Activated naive CD8-positive, alpha-beta T cell (primary cell): ENCODE data around the gene A4GALT.
A peak's percentile ranks its signal among the peaks of the same experiment; 100 is the strongest.

Experiments
- H3K27ac Mint-ChIP-seq: one replicate; pipeline ENCODE4 v1.8.0; 2021; ENCODE audit warnings: mixed read lengths
- H3K27me3 Mint-ChIP-seq: one replicate; pipeline ENCODE4 v1.8.0; 2021; ENCODE audit warnings: mixed read lengths
- H3K36me3 Mint-ChIP-seq: one replicate; pipeline ENCODE4 v1.8.0; 2021; ENCODE audit warnings: mixed read lengths
- H3K4me1 Mint-ChIP-seq: one replicate; pipeline ENCODE4 v1.8.0; 2021; ENCODE audit warnings: low read depth, mixed read lengths
- H3K4me3 Mint-ChIP-seq: one replicate; pipeline ENCODE4 v1.8.0; 2021; ENCODE audit warnings: mild to moderate bottlenecking, mixed read lengths
- H3K9me3 Mint-ChIP-seq: one replicate; pipeline ENCODE4 v1.8.0; 2021; ENCODE audit warnings: low read depth, mixed read lengths

Gene A4GALT

GRCh38 chr22:42661985-42662831 lies 58.5 kb downstream of the A4GALT start:
- no peaks in the 10 kb centered on the region for H3K4me1 Mint-ChIP-seq
- no peaks in the 10 kb centered on the region for H3K9me3 Mint-ChIP-seq
- no peaks in the 10 kb centered on the region for H3K27me3 Mint-ChIP-seq
- peak overlapping the region; percentile 66 for H3K4me3 Mint-ChIP-seq
- H3K36me3 Mint-ChIP-seq, result no peaks in the 10 kb centered on the region
- no peak overlapping the region for H3K27ac Mint-ChIP-seq

DNA sequence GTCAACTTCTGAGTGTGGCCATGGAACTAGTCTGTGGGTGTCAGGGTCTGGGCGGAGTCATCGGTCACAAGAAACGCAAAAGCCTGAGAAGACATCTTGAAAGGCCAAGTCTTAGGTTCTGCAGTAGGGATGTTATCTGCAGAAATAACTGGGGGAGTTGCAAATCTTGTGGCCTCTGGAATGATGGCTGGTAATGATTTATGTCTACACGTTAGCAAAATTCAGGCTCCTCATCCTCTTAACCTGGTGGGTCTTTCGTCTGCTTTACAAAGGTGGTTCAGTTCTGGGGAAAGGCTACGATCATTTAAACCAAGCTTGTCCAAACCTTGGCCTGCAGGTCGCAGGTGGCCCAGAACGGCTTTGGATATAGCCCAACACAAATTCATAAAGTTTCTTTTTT lies 64.1 kb downstream of the A4GALT start:
- H3K4me3 Mint-ChIP-seq, result no peak overlapping the region
- no peak overlapping the region for H3K27ac Mint-ChIP-seq
- no peaks in the 10 kb centered on the region for H3K36me3 Mint-ChIP-seq
- no peaks in the 10 kb centered on the region for H3K9me3 Mint-ChIP-seq
- H3K4me1 Mint-ChIP-seq, result no peaks in the 10 kb centered on the region
- peaks cover 2% of the 10 kb centered on the region for H3K27me3 Mint-ChIP-seq

- Mint-ChIP-seq H3K4me3 (no peak overlapping the region), H3K4me1 (no peaks in the 10 kb centered on the region), H3K36me3 (no peaks in the 10 kb centered on the region), H3K27me3 (peaks cover 2% of the 10 kb centered on the region), H3K9me3 (no peaks in the 10 kb centered on the region), H3K27ac (no peak overlapping the region)
Observed at GRCh38 chr22:42655693-42656092, 65.0 kb downstream of the A4GALT start.

GRCh38 chr22:42654436-42655073 lies 66.1 kb downstream of the A4GALT start:
- Mint-ChIP-seq H3K4me3 (no peak overlapping the region), H3K27me3 (peaks cover 2% of the 10 kb centered on the region), H3K36me3 (no peaks in the 10 kb centered on the region), H3K9me3 (no peaks in the 10 kb centered on the region), H3K4me1 (no peaks in the 10 kb centered on the region), H3K27ac (no peak overlapping the region)

GRCh38 chr22:42653999-42654398 lies 66.7 kb downstream of the A4GALT start:
- Mint-ChIP-seq H3K27me3 (peaks cover 2% of the 10 kb centered on the region), H3K27ac (no peak overlapping the region), H3K4me3 (no peak overlapping the region), H3K36me3 (no peaks in the 10 kb centered on the region), H3K4me1 (no peaks in the 10 kb centered on the region), H3K9me3 (no peaks in the 10 kb centered on the region)

DNA sequence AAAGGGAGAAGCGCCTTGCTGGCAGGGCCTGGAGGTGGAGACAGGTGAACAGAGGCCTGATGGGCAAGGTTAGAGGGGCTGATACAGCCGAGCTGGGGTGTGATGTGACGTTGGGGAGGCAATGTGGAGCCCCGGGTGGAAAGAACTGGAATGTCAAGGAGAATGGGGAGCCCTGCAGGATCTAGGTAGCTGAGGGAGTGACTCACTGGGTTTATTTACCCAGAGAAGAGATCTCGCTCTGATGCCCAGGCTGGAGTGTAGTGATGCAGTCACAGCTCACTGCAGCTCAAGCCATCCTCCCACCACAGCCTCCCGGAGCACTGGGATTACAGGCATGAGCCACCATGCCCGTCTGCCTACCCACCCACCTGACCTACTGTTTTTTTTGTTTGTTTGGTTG lies 69.5 kb downstream of the A4GALT start:
- Mint-ChIP-seq H3K27ac (no peak overlapping the region), H3K4me3 (peak overlapping the region; percentile 20), H3K4me1 (peaks cover 15% of the 10 kb centered on the region), H3K27me3 (peaks cover 2% of the 10 kb centered on the region), H3K9me3 (no peaks in the 10 kb centered on the region), H3K36me3 (no peaks in the 10 kb centered on the region)

DNA sequence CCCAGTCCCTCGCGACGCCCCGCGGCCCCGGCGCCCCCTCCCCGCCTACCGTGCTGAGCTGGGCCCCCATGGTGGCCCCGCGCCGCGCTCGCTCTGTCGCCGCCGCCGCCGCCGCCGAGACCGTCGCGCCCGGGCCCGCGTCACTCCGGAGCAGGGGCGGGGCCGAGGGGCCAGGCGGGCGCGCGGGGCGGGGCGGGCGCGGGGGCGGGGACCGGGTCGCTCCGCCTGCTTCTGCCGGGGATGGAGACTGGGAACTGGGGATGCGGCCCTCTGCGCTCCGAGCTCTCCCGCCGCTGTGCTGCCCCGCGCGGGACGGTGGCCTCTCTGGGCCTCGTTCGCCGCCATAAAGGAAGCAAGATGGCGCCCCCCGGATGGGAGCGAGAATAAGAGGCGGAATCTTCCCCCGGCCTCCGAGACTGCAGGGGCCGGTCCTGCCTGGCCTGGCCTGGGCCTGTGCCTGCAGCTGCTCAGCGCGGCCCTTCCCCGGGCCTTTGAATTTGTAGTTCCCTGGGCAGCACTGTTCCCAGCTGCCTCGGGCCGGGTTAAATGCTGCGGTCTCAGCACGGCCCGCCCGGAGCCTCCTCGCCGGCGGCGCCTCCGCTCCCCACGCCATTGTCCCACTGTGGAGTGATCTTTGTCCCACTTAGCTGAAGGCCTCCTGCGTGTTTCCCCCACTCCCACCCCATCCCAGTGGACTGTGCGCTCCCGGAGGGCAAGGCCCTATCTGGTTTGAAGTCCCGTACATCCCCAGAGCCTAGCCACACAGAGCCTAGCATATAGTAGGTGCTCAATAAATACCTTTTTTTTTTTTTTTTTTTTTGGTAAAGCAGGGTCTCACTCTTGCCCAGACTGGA lies 71.2 kb downstream of the A4GALT start, which contains the start of gene CYB5R3:
Gene CYB5R3 (minus strand): TSS at position 147 of the 854 bp plus-strand sequence. CDS start 77 bp downstream, at position 70.
- Mint-ChIP-seq H3K36me3 (no peaks in the 10 kb centered on the region), H3K27ac (peak within 1 kb of the TSS; percentile 99), H3K4me3 (peak within 1 kb of the TSS; percentile 100), H3K9me3 (no peaks in the 10 kb centered on the region), H3K27me3 (peaks cover 2% of the 10 kb centered on the region), H3K4me1 (peaks cover 28% of the 10 kb centered on the region)

DNA sequence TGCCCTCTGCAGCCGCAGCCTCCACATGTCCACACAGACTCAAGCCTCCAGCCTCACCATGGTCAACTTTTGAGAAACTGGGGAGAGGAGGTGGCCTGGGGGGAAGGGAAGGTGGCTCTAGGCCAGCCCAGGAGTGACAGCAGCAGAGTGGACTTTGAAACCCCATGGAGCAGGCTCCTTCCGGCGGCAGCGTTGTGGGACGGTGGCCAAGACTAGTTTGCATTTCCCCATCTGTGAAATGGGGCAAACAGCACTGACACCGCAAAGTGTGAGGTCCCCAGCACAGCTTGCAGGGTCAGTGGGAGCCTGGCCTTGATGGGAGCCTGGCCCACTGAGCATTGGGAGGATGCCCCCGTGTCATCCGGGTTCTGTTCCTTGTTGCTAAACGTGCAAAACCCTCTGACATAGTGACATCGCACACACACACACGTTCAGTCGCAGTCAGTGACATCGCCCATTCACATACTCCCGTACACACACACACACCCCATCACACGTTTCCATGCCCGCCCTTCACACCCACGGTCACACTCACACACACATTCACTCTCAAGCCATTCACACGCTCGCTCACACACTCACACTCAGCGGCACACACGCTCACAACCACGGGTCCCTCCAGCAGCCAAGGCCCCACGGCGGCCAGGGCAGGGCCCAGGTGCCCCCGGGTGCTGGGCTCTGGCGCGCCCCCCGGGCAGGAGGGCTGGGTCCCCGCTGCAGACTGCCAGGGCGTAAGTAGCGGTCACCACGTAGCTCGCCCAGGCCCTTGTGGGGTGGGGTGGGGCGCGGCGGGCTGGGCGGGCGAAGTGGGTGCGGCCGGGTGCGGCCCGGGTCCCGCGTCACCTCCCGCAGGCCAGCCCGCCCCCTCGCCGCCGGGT lies 72.1 kb downstream of the A4GALT start:
- Mint-ChIP-seq H3K9me3 (no peaks in the 10 kb centered on the region), H3K27me3 (no peaks in the 10 kb centered on the region), H3K27ac (peak overlapping the region; percentile 99), H3K4me1 (peaks cover 32% of the 10 kb centered on the region), H3K36me3 (no peaks in the 10 kb centered on the region), H3K4me3 (peak overlapping the region; percentile 100)

DNA sequence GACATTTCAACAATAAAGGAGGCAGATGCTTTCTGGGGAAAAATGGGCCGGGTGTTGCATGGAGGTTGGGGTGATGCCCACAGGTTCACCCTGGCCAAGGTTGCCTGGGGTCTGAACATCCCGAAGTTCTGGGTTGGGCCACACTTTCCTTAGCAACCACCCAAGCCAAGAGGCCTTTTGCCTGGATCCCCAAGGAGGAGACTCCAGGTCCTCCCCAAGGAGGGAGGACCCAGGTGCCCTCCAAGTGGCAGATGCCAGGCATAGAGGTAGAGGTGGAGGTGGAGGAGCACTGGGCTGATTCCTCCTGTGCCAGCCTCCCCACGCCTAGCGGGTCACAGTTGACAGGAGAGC lies 72.7 kb downstream of the A4GALT start:
- no peaks in the 10 kb centered on the region for H3K36me3 Mint-ChIP-seq
- H3K4me3 Mint-ChIP-seq, result peak overlapping the region; percentile 100
- peaks cover 32% of the 10 kb centered on the region for H3K4me1 Mint-ChIP-seq
- no peaks in the 10 kb centered on the region for H3K27me3 Mint-ChIP-seq
- no peaks in the 10 kb centered on the region for H3K9me3 Mint-ChIP-seq
- peak overlapping the region; percentile 99 for H3K27ac Mint-ChIP-seq

DNA sequence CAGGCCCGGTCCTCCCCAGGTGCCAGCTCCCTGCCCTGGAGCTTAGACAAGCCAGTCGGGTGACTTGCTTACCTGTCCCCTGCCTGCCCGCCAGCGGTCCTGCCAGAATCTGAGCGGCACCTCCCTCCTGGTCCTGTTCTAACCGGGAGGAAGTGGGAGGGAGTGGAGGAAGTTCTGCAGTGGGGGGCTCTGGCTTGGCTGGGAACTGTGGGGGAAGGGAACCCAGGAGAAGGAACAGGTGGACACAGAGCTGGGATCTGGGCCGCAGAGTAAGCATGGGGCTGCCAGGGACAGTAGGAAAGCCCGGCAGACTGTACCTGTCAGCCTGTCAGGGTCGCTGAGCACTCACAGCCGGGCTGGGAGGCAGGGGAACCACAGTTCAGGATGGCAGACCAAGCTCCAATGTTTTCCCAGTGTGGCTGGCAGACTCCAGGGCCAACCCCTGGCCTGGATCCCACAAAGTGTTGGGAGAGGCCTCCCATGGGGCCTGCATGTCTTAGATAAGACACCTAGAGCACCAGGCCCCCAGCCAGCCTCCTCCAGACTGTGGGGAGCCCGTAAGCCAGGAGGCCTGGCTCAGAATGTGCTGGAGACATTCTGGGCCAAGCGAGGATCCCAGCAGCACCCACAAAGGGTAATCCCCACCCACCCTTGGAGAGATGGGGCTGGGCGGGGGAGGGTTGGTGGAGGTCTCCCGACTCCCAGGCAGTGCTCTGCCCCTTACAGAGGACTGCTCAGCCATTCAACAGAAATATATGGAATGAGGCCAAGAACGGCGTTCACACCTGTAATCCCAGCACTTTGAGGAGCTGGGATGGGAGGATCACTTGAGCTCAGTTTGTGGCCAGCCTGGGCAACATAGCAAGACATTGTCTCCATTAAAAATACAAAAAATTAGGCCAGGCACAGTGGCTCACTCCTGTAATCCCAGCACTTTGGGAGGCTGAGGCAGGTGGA lies 73.8 kb downstream of the A4GALT start:
- Mint-ChIP-seq H3K36me3 (no peaks in the 10 kb centered on the region), H3K4me1 (peaks cover 35% of the 10 kb centered on the region), H3K27me3 (no peaks in the 10 kb centered on the region), H3K27ac (no peak overlapping the region), H3K4me3 (peak overlapping the region; percentile 100), H3K9me3 (no peaks in the 10 kb centered on the region)

DNA sequence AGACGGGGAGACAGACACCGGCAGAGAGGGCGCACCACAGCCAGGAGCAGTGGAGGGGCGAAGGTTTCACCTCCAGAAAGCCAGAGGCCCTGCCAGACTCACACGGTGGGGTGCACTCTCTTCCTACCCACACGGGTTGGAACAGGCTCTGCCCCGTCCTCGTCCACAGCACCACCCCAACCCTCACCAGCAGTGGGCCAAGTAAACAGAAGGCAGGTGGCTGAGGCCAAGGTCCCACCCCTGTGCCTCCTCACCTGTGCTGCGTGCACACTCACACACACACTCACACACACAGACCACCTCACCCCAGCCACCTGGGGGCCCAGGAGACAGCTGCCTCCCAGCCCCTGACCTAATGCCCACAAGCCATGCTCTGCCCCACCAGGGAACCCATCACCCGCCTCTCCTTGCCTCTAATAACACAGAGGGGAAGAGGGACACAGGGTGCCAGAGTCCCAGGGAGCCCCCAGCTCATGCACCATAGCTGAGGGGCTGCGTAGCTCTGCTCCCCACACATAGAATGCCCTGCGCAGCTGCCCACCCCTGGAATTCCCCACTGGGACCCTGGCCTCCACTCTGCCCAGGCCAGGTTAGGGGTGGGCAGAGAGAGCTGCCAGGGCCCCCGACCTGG lies 74.6 kb downstream of the A4GALT start:
- Mint-ChIP-seq H3K9me3 (no peaks in the 10 kb centered on the region), H3K27ac (no peak overlapping the region), H3K27me3 (no peaks in the 10 kb centered on the region), H3K36me3 (no peaks in the 10 kb centered on the region), H3K4me1 (peaks cover 35% of the 10 kb centered on the region), H3K4me3 (no peak overlapping the region)

- H3K9me3 Mint-ChIP-seq, result no peaks in the 10 kb centered on the region
- no peaks in the 10 kb centered on the region for H3K36me3 Mint-ChIP-seq
- H3K4me1 Mint-ChIP-seq, result peaks cover 35% of the 10 kb centered on the region
- H3K27me3 Mint-ChIP-seq, result no peaks in the 10 kb centered on the region
- no peak overlapping the region for H3K4me3 Mint-ChIP-seq
- H3K27ac Mint-ChIP-seq, result no peak overlapping the region
Observed at GRCh38 chr22:42645341-42645937, 75.2 kb downstream of the A4GALT start.
